NCI-H526 (cell line): ENCODE data around the gene CYP4F22.

Experiments used
- DNase-seq, 2 experiments: peaks; one replicate each; lab custom pipeline; 2025; lab: John Stamatoyannopoulos, UW

The CYP4F22 gene

DNA sequence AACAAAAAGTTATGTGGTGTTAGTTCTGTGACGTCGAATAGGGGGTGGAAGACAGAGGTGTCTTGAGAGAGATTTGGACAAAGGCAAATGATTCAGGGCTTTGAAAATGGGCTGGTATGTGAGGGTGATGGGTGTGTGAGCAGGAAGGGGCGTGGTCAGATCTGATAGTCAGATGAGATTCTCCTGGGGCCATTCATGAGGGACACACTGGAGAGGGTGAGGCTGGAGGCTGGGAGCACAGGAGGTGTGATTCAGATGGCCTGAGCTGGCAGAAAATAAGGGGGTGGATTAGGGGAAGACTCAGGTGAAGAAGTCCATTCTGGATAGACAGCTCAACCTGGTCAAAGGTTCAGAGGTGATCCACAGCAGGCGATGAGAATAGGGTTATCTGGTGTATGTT lies 28.0 kb downstream of the CYP4F22 start:
- no peak for DNase-seq

GRCh38 chr19:15538774-15539173 lies 30.4 kb downstream of the CYP4F22 start:
- DNase-seq: no peak

DNA sequence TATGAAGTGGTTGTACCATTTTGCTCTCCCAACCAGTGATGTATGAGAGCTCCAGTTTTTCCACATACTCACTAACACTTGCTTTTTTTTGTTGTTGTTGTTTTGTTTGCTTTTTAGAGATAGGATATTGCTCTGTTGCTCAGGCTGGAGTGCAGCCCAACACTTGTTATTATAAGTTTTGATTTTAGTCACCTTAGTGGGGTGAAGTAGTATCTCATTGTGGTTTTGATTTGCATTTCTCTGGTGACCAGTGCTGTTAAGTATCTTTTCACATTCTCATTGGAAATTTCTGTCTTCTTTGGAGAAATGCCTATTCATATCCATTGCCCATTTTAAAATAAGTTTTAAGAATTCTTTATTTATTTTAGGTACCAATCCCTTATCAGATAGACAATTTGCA lies 31.3 kb downstream of the CYP4F22 start:
- no peak for DNase-seq

DNA sequence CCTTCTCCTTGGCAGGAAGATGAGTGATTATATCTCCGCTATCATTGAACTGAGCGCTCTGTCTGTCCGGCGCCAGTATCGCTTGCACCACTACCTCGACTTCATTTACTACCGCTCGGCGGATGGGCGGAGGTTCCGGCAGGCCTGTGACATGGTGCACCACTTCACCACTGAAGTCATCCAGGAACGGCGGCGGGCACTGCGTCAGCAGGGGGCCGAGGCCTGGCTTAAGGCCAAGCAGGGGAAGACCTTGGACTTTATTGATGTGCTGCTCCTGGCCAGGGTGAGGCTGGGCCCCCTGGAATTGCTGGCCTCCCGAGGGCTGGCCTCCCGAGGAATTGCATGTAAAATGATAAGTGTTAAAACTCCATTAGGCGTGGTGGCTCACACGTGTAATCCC lies 32.1 kb downstream of the CYP4F22 start:
- DNase-seq: no peak

GRCh38 chr19:15544283-15544682 lies 36.0 kb downstream of the CYP4F22 start:
- DNase-seq: no peak

DNA sequence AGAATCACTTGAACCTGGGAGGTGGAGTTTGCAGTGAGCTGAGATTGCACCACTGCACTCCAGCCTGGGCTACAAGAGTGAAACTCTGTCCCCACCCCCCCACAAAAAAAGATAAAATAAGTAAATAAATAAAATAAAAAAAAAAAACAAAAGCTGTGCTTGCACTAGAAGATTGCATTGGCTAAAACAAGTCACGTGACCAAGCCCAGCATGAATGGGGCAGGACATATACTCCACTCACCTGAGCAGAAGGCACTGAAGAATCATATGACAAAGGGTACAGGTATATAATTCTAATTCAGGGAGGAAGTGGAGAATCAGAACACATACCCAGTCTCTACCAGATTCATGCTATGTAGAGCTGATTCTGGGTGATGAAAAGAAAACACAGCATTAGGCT lies 36.6 kb downstream of the CYP4F22 start:
- no peak for DNase-seq

DNA sequence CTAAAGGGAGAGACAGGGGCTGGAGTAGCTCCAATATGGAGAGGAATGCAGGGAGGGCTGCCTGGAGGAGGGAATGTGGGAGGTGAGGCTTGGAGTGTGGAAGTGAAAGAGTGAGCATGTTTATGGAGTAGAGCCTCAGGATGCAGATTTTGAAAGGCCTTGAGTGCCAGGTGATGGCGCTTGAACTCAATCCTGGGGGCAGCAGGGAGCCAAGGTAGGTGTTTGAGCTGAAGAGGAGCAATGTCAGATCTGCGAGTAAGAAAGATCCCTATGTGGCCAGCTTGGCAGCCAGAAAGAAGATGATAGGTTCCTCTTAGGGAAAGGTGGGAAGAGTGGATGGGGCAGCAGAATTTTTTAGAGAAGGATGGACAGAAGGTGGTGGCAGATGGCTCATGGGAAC lies 40.3 kb downstream of the CYP4F22 start:
- DNase-seq: no peak

GRCh38 chr19:15549581-15549980 lies 41.3 kb downstream of the CYP4F22 start:
- no peak for DNase-seq

GRCh38 chr19:15550273-15550672 lies 41.9 kb downstream of the CYP4F22 start:
- DNase-seq: no peak

- DNase-seq: no peak
Measured at GRCh38 chr19:15550929-15551292, 42.6 kb downstream of the CYP4F22 start.

DNA sequence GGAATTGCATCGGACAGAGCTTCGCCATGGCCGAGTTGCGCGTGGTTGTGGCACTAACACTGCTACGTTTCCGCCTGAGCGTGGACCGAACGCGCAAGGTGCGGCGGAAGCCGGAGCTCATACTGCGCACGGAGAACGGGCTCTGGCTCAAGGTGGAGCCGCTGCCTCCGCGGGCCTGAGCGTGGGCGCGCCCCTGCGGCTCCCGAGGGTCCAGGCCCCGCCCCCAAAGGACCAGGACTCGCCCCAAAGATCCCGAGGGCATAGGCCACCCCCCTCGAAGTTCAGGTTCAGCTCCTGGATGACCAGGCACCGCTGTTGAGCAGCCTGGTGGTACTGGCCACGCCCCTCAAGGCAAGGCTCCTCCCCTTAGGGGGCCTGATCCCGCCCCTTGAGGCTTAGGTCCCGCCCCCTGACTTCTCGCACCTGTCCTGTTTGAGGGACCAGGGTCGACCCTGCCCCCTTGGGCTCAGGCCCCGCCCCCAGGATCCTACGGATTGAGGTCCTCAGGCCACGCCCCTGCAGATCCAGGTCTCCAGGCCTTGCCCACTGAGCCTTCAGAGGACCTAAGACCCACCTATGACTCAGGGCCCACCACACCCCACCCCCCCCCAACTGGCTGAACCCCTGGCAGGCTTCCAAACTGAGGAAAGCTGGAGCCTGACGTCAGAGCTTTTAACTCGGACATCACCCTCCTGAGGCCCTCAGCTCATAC lies 43.1 kb downstream of the CYP4F22 start:
- DNase-seq: peak in 1 of 2 experiments; percentile 35

DNA sequence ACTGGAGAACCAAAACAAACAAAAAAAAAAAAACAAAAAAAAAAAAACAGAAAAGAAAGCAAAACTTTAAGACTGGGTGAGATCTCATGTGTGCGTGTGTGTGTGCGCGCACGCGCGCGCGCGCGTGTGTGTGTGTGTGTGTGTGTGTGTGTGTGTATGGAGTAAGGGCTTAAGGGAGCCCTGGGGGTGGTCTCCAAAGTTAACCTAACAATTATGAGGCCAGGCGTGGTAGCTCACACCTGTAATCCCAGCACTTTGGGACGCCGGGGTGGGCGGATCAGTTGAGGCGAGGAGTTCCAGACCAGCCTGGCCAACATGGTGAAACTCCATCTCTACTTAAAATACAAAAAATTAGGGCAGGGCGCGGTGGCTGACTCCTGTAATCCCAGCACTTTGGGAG lies 46.7 kb downstream of the CYP4F22 start:
- no peak for DNase-seq

DNA sequence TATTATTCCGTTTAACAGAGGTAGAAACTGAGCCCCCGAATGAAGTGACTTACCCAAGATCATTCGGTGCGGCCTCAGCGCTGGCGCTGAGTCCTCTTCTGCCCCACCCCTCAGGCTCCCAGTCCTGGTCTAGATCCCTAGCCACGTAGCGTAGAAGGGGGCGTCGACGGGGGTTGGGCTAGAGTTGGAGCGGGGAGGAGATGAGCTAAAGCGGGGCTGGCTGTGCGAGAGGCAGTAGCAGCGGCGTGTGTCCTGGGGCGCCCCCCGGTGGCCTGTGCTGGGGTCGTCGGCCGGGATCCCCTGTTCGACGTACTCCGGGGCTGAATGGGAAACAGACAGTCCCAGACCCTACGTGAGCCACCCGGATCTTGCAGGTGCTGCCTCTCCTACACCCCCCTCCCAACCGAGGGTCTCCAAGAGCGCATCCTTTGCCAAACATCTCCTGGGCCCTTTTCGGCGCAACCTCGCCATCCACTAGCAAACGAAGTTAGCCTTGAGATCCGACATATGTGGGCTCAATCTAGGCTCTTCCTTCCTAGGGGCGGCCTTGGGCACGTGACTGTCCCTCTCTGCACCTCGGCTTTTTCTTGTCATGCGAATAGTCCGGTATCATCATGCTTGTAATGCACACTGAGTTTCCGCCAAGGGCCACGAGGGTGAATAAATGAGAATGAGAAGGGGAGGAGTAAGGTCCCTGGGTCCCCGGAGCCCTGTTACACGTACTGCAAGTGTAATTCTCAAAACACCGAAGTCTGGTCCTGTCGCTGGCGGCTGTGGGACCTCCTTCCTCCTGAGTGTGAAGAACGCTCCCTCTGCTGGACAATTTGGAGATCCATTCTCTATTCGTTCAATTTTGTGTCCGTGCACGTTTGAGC lies 47.7 kb downstream of the CYP4F22 start:
- peak; percentile 81 to 91 for DNase-seq

DNA sequence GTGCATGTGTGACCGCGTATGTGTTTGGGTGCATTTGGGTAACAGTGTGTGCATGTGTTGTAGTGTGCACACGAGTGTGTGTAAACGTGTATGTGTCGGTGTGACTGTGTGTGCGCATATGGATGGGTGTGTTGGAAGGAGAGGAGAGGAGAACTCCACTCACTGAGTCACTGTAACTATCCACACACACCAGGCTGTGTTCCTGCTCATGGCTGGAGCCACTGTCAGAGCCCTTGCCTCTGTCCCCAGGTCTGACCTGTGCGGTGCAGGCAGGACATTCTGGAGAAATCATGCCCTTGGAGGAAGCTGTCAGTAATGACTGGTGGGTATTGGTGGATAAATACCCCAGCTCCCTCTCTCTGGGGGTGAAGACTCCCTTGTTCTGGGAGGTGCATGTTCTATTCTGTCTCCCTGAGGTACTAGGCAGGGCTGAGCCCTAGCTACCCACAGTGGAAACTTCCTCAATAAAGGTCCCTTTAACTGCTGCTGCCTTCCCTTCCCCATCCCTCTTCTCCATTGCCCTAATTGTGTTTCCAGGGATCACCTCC lies 48.4 kb downstream of the CYP4F22 start:
- DNase-seq: no peak

DNA sequence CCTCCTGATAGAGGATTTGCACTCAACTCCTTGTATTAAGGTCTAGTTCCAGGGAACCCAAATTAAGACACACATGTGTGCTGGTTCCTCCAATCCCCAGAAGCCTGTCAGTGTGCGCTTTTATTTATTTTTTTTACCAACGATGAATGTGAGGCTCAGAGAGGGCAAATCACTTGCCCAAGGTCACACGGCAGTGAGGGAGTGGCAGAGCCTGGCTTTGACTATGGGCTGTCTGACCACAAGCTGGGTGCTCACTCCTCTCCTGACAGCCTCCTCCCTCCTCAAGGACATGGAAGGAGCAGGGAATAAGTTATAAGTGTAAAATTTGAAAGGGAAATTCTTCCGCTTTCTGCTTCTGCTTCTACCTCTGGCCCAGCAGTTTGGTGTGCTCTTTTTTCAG lies 48.9 kb downstream of the CYP4F22 start:
- DNase-seq: no peak

DNA sequence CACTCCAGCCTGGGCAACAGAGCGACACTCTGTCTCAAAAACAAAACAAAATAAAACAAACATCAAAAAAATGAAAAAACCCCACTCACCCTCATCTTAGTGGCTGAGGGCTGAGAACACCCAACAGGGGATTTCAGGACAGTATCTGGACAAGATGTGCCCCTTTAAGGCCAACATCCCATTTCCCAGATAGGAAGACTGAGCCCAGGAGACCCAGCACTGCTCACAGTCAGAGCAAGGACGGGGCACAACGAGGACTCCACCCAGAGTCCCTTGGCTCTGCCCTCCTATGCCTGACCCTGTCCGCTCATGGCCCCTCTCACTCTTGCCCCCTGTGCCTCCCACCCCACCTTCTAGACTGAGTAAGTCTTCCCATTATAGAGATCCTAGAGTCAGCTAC lies 53.8 kb downstream of the CYP4F22 start:
- DNase-seq: no peak

- peak in 1 of 2 experiments; percentile 19 for DNase-seq
Measured at GRCh38 chr19:15562861-15563260, 54.5 kb downstream of the CYP4F22 start.

DNA sequence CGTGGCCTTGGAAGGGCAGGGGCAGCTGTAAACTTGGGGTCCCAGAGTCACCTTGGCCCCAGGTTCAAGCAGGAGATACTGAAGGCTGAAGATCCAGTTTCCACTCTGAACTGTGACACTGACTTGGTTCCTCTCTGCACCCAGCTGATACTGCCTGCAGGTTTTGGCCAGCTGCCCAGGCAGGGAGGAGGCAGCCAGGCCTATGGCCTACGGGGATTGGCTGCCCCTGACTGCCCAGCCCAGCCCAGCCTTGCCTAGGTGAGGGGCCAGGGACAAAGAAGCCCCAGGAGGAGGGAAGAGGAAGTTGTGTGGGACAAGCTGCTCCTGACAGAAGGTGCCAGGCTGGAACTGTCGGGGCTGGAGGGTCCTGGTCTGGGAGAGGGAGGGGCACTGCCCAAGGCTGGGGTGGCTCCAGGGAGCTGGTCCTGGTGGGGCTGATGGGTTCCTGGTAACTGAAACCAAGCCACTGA lies 55.0 kb downstream of the CYP4F22 start:
- DNase-seq: peak in 1 of 2 experiments; percentile 9

GRCh38 chr19:15563931-15564330 lies 55.6 kb downstream of the CYP4F22 start:
- DNase-seq: no peak

- DNase-seq: no peak
Measured at GRCh38 chr19:15564534-15565168, 56.3 kb downstream of the CYP4F22 start.

DNA sequence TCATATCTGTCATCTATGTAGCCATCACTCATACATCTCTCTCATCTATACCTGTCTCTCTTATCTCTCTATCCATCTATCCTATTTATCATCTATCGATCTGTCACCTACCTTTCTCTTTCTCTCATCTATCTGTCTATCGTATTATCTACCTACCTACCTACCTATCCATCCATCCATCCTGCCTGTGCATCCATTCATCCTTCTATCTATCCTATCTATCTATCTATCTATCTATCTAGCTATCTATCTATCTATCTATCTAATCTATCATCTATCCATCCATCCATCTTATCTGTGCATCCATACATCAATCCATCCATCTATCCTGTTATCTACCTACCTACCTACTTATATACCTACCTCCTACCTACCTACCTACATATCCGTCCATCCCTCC lies 62.1 kb downstream of the CYP4F22 start:
- DNase-seq: no peak

GRCh38 chr19:15575406-15575805 lies 67.1 kb downstream of the CYP4F22 start:
- no peak for DNase-seq
